Psoas muscle (tissue), 8 donors: Measurements from ENCODE around the gene RMI2. TPM values are rescaled to one million over a fixed set of nuclear protein-coding genes. Genes with fewer than 3 reads are reported as not detected.

Source experiments
- ATAC-seq, 4 donors: fragments of 200-7000 bp; cut with Tn5 transposase; one replicate each; pipeline ENCODE4 v1.9.1; 2020; ENCODE audit warnings: moderate library complexity in 3 of 4, mild to moderate bottlenecking in 2 of 4
- DNase-seq, 2 donors: peaks; one replicate each; pipeline ENCODE4 v3.0.0-alpha.2; 2020
- H3K27ac ChIP-seq: fragments of 200-600 bp; one replicate; pipeline ENCODE4 v1.8.0; 2022
- H3K27me3 ChIP-seq, 3 donors: fragments of 200-600 bp in 1 of 3; one replicate each; pipeline versions ENCODE4 v1.6.1 to v1.8.0; 2013 to 2022; ENCODE audit warnings: low read length in 2 of 3, mild to moderate bottlenecking in 2 of 3, moderate library complexity in 1 of 3; ENCODE audit not compliant: insufficient read depth in 3 of 3
- H3K36me3 ChIP-seq, 2 donors: fragments of 200-600 bp in 1 of 2; one replicate each; pipeline versions ENCODE4 v1.6.1 to v1.8.0; 2013 to 2022; ENCODE audit warnings: low read depth in 1 of 2, mild to moderate bottlenecking in 1 of 2, moderate library complexity in 1 of 2; ENCODE audit not compliant: insufficient read depth in 1 of 2
- H3K4me1 ChIP-seq: fragments of 200-600 bp; one replicate; pipeline ENCODE4 v1.8.0; 2022
- H3K4me3 ChIP-seq: fragments of 200-600 bp; one replicate; pipeline ENCODE4 v1.8.0; 2022; ENCODE audit warnings: mild to moderate bottlenecking
- H3K9me3 ChIP-seq: fragments of 200-600 bp; one replicate; pipeline ENCODE4 v1.8.0; 2022
- CTCF ChIP-seq: fragments of 200-600 bp; IDR thresholded peaks from one replicate; pipeline ENCODE4 v1.8.0; 2022; ENCODE audit warnings: antibody characterized with exemption
- WGBS, 3 donors: extraction: QIAGEN DNeasy Blood & Tissue Kit; methylation state at CpG; one replicate each; pipeline versions ENCODE4 v1.1.6 to v1.1.7; 2013; 5-methylcytosine and 5-hydroxymethylcytosine counted together
- intact Hi-C, 2 donors: fragments of 100-400 bp; cut with DNase I; formaldehyde crosslinking; loops; one replicate each; pipeline versions ENCODE4 v1.11.0 to v1.14.2; 2022
- polyA plus RNA-seq, 3 donors: library from polyadenylated mRNA; stranded (reverse); fragments of 200-250 nt; gene quantifications; one replicate each; pipeline ENCODE4 v1.2.3, GENCODE V29; 2013
- total RNA-seq, 4 donors: library from RNA; stranded (reverse); fragmentation: NEBNext Ultra II Directional in 2 of 4; extraction: Animal tissue kit (Norgen Biotek cat#: 25700) in 2 of 4; gene quantifications; one replicate each; pipeline versions ENCODE4 v1.2.1 to v1.2.4, GENCODE V29; 2021 to 2023
- donor health status: healthy with polysubstance abuse.
- donor health status: DM: no; HTN: no; CAD: no; lungs with moderate emphysema.
- donor health status: Bipolar disorder and iron deficiency.
- donor health status: healthy.
- donor health status: DM: yes; HTN: yes; CAD: no.
- donor health status: DM: no; HTN: no; CAD: no.
- donor health status: DM: no; HTN: no; CAD: no.
- donor health status: DM: yes; HTN: yes; CAD: no.

The RMI2 gene
- total and polyA plus RNA-seq, 7 donors: 0.11 to 0.64 (median 0.23) TPM; not detected in 2

- no peak for DNase-seq
- no peak overlapping the region for H3K4me3 ChIP-seq
- no peak for ATAC-seq
- H3K36me3 ChIP-seq: no peaks in the 10 kb centered on the region
- TF ChIP-seq CTCF: no peak
- H3K4me1 ChIP-seq: peaks cover 10% of the 10 kb centered on the region
- WGBS, 3 donors: 49 to 64% (median 62%) methylated on average over 4 of the region's 4 CpGs
- no peaks in the 10 kb centered on the region for H3K9me3 ChIP-seq
- no peaks in the 10 kb centered on the region for H3K27me3 ChIP-seq
- H3K27ac ChIP-seq: no peak overlapping the region
- intact Hi-C loops: no loop called here
Observed at GRCh38 chr16:11301645-11302501, 43.4 kb upstream of the RMI2 start.

GRCh38 chr16:11302977-11303376 lies 42.3 kb upstream of the RMI2 start:
- DNase-seq: no peak
- Histone ChIP-seq H3K4me3 (no peak overlapping the region), H3K36me3 (no peaks in the 10 kb centered on the region), H3K27me3 (no peaks in the 10 kb centered on the region), H3K4me1 (peaks cover 5% of the 10 kb centered on the region), H3K9me3 (no peaks in the 10 kb centered on the region), H3K27ac (no peak overlapping the region)
- intact Hi-C loops: no loop called here
- 54 to 76% (median 69%) methylated on average over 4 of the region's 4 CpGs for WGBS, 3 donors
- ATAC-seq: no peak
- no peak for TF ChIP-seq CTCF

- no peak overlapping the region for H3K4me3 ChIP-seq
- ATAC-seq (no peak), DNase-seq (no peak)
- intact Hi-C loops: no loop called here
- no peaks in the 10 kb centered on the region for H3K9me3 ChIP-seq
- 56 to 63% (median 62%) methylated on average over 18 of the region's 18 CpGs for WGBS, 3 donors
- H3K36me3 ChIP-seq: no peaks in the 10 kb centered on the region
- TF ChIP-seq CTCF: no peak
- no peak overlapping the region for H3K27ac ChIP-seq
- no peaks in the 10 kb centered on the region for H3K4me1 ChIP-seq
- H3K27me3 ChIP-seq: no peaks in the 10 kb centered on the region
Observed at GRCh38 chr16:11303405-11304138, 41.7 kb upstream of the RMI2 start.

GRCh38 chr16:11306381-11306780 lies 38.9 kb upstream of the RMI2 start:
- Histone ChIP-seq H3K4me3 (no peak overlapping the region), H3K27me3 (no peaks in the 10 kb centered on the region), H3K27ac (no peak overlapping the region), H3K9me3 (no peaks in the 10 kb centered on the region), H3K36me3 (no peaks in the 10 kb centered on the region), H3K4me1 (no peaks in the 10 kb centered on the region)
- TF ChIP-seq CTCF: no peak
- intact Hi-C loops: no loop called here
- WGBS, 3 donors: 85 to 90% (median 89%) methylated on average over 8 of the region's 8 CpGs
- DNase-seq (no peak), ATAC-seq (no peak)
